Upper lobe of left lung (tissue), 4 donors: ENCODE results near the gene GATB.

ENCODE experiments used
- CTCF ChIP-seq, 6 experiments: fragments of 450-650 bp in 4 of 6; fragments of 200-600 bp in 2 of 6; sonication (generic) in 2 of 6; IDR thresholded peaks; one replicate each; pipeline ENCODE4 v1.5.1; 2016 to 2019; ENCODE audit warnings: antibody characterized with exemption in 6 of 6
- EP300 ChIP-seq, 4 donors: sonication (generic); formaldehyde crosslinking; IDR thresholded peaks; one replicate each; pipeline ENCODE4 v1.5.1; 2017; ENCODE audit warnings: antibody characterized with exemption in 4 of 4, control low read depth in 2 of 4
- POLR2AphosphoS5 ChIP-seq, 2 donors: sonication (generic); formaldehyde crosslinking; IDR thresholded peaks; one replicate each; pipeline ENCODE4 v1.5.1; 2017; ENCODE audit warnings: antibody characterized with exemption in 2 of 2

- TF ChIP-seq POLR2AphosphoS5 (IDR thresholded peaks at IDR 0.05) (no peak), CTCF (IDR thresholded peaks at IDR 0.05) (no peak), EP300 (IDR thresholded peaks at IDR 0.05) (no peak)
Measured at GRCh38 chr4:151744614-151745013, 16.2 kb downstream of the GATB start.
